Measurements from ENCODE around the gene FAM163B. TPM values are rescaled to one million over a fixed set of nuclear protein-coding genes. Genes with fewer than 3 reads are reported as not detected.

FAM163B gene
- total RNA-seq, 2 donors from 2014 or later: 1.2 TPM; not detected in 1

DNA sequence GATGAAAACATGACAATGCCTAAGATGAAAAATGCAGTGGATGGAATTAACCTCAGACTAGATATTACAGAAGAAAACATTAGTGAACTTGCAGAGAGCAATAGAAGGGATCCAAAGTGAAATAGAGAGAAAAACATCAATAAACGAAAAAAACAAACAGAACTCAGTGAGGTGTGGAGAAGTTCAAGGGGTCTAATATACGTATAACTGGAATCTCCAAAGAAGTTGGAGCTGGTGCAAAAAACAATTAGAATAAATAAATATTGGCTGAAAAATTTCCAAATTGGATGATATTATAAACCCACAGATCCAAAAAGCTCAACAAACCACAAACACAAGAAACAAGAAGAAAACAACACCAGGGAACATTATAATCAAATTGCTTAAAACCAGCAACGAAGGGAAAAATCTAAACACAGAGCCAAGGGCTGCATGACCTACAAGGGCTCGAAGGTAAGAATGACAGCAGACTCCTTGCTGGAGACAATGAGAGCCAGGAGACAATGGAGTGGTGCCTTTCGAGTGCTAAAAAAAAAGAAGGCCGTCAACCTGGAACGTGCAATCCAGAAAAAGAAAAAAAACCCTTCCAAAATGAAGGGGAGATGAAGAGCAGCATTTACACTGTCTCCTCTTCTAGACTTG is 11.8 kb downstream of the FAM163B start:
- no peaks in the 10 kb centered on the region for H3K4me1 ChIP-seq
- DNase-seq: no peak
- intact Hi-C loops (cut with DNase I): no loop called here
- H3K36me3 ChIP-seq: no peaks in the 10 kb centered on the region
- H3K9me3 ChIP-seq: no peaks in the 10 kb centered on the region
- H3K4me3 ChIP-seq: no peak overlapping the region
- no peaks in the 10 kb centered on the region for H3K27me3 ChIP-seq
- no peak for TF ChIP-seq CTCF (IDR thresholded peaks at IDR 0.05)
- no peak overlapping the region for H3K27ac ChIP-seq
- H3K9ac ChIP-seq (ENCODE audit: low read depth in 2 of 2, low read length in 2 of 2): no peak overlapping the region

GRCh38 chr9:133595910-133596309 is 13.3 kb downstream of the FAM163B start:
- intact Hi-C loops (cut with DNase I): no loop called here
- no peaks in the 10 kb centered on the region for H3K4me1 ChIP-seq
- no peak overlapping the region for H3K9ac ChIP-seq (ENCODE audit: low read depth in 2 of 2, low read length in 2 of 2)
- H3K4me3 ChIP-seq: no peak overlapping the region
- no peaks in the 10 kb centered on the region for H3K9me3 ChIP-seq
- no peak for TF ChIP-seq CTCF (IDR thresholded peaks at IDR 0.05)
- H3K27ac ChIP-seq: no peak overlapping the region
- H3K27me3 ChIP-seq: no peaks in the 10 kb centered on the region
- no peaks in the 10 kb centered on the region for H3K36me3 ChIP-seq
- DNase-seq: no peak

DNA sequence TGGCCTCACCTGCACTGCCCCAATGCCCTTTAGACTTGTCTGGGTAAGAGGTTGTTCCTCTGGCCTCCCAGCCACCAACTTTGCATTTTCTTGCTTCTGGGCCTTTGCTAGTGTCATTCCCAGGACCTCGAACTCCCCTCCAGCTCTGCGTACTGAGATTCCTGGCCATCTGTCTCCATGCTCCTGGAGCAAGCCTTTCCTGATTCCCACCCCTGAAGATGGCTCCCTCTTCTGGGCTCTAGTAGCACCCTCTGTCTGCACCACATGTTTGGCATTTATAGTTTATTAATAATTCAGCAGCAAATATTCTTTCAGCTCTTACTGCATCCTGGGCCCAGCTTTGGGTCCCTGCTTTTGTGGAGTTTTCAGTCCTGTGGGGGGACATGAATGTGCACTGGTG is 14.9 kb downstream of the FAM163B start:
- Histone ChIP-seq H3K4me1 (no peaks in the 10 kb centered on the region), H3K36me3 (no peaks in the 10 kb centered on the region), H3K27ac (no peak overlapping the region), H3K4me3 (no peak overlapping the region), H3K9me3 (no peaks in the 10 kb centered on the region), H3K27me3 (no peaks in the 10 kb centered on the region), H3K9ac (ENCODE audit: low read depth in 2 of 2, low read length in 2 of 2) (no peak overlapping the region)
- DNase-seq: no peak
- TF ChIP-seq CTCF (IDR thresholded peaks at IDR 0.05): no peak
- intact Hi-C loops (cut with DNase I): no loop called here

- no peaks in the 10 kb centered on the region for H3K9me3 ChIP-seq
- no peaks in the 10 kb centered on the region for H3K27me3 ChIP-seq
- TF ChIP-seq CTCF (IDR thresholded peaks at IDR 0.05): no peak
- no peak overlapping the region for H3K4me3 ChIP-seq
- no peak overlapping the region for H3K9ac ChIP-seq (ENCODE audit: low read depth in 2 of 2, low read length in 2 of 2)
- H3K36me3 ChIP-seq: no peaks in the 10 kb centered on the region
- no peak overlapping the region for H3K27ac ChIP-seq
- no peaks in the 10 kb centered on the region for H3K4me1 ChIP-seq
- intact Hi-C loops (cut with DNase I): no loop called here
- no peak for DNase-seq
These were observed 15.5 kb downstream of the FAM163B start for GRCh38 chr9:133593587-133594253.

DNA sequence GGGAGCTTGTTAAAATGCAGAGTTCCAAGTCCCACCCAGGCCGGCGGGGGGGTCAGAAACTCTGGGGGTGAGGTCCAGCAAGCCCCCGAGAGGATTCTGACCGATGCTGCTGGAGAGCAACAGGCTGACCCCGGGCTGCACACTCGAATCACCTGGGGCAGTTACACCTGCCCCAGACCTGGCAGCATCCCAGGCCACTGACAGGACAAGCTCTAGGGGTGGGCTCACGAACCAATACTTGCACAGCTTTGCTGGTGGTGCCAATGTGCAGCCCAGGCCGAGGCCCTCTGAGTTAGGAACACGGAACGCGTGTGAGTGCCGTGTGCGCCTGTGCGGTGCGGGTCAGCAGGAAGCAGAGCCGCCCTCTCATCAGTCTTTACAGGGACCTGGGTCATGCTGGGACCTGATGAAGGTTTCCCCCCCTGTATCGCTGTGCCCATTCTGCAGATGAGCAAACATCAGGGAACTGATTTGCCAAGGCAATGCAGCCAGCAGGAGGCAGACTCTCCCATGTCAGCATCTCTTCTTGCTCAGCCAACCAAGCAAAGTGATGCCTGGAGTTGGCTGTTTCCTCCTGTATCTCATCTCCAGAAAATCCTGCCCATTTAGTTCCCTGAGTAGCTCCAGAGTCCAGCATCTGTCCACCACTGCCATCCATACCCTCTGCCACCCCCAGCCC is 16.3 kb downstream of the FAM163B start:
- Histone ChIP-seq H3K27ac (no peak overlapping the region), H3K9me3 (no peaks in the 10 kb centered on the region), H3K4me3 (no peak overlapping the region), H3K27me3 (no peaks in the 10 kb centered on the region), H3K36me3 (no peaks in the 10 kb centered on the region), H3K4me1 (no peaks in the 10 kb centered on the region), H3K9ac (ENCODE audit: low read depth in 2 of 2, low read length in 2 of 2) (no peak overlapping the region)
- no peak for DNase-seq
- no peak for TF ChIP-seq CTCF (IDR thresholded peaks at IDR 0.05)
- intact Hi-C loops (cut with DNase I): no loop called here
